ENCODE measurements around the gene AP2B1. TPM values are rescaled to one million over a fixed set of nuclear protein-coding genes. Genes with fewer than 3 reads are reported as not detected.

Gene AP2B1
- total RNA-seq, 6 experiments from 2014 or later = 33.8 to 62.7 (median 40.8) TPM

DNA sequence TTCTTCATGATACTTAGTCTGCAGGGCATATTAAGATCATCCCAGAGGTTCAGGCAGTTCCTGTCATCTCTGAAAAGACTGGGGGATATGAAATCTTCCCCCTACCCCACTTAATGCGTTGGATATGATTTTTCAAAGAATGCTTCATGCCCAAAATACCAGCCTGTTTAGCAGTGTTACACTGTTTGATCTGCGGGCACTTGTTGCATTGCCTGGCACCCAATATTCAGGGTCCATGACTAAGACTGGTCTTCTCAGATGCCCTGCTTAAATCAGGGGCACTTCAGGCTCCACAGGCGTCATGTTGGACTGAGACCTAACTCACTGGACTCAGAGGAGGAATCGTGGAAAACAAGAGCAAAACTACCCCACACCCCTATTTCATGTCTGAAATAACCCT, 137.9 kb downstream of the AP2B1 start:
- ATAC-seq (no peak), DNase-seq (no peak)
- no peak for TF ChIP-seq POLR2A (IDR thresholded peaks at IDR 0.05)
- TF ChIP-seq, protein P1, sequence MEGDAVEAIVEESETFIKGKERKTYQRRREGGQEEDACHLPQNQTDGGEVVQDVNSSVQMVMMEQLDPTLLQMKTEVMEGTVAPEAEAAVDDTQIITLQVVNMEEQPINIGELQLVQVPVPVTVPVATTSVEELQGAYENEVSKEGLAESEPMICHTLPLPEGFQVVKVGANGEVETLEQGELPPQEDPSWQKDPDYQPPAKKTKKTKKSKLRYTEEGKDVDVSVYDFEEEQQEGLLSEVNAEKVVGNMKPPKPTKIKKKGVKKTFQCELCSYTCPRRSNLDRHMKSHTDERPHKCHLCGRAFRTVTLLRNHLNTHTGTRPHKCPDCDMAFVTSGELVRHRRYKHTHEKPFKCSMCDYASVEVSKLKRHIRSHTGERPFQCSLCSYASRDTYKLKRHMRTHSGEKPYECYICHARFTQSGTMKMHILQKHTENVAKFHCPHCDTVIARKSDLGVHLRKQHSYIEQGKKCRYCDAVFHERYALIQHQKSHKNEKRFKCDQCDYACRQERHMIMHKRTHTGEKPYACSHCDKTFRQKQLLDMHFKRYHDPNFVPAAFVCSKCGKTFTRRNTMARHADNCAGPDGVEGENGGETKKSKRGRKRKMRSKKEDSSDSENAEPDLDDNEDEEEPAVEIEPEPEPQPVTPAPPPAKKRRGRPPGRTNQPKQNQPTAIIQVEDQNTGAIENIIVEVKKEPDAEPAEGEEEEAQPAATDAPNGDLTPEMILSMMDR (IDR thresholded peaks at IDR 0.05) = no peak

DNA sequence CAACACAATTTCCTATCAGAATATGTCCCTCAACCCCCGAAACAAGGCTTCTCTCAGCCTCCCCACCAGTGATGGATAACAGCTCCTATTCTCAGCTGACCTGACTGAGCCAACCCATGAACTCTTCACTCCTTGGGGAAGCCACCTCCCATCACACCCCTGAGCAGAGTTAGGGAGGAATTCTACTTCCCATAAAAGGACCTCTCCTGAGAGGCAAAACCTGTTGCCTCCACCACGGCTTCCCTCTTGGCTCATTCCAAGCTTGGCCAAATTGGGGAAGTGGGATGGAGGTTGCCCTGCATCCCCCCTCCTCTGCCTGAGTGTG, 138.6 kb downstream of the AP2B1 start:
- H3K27ac ChIP-seq = no peak overlapping the region
- H3K9me3 ChIP-seq = no peaks in the 10 kb centered on the region
- WGBS (ENCODE audit: insufficient coverage, low coverage, low lambda C conversion rate, missing lambda C conversion rate) = 100% methylated on average over 1 of the region's 2 CpGs
- peaks cover 0 to 20% (median 7%) of the 10 kb centered on the region in 4 donors for H3K36me3 ChIP-seq
- DNase-seq (no peak), ATAC-seq (no peak)
- TF ChIP-seq, protein P1 (IDR thresholded peaks at IDR 0.05) = no peak
- TF ChIP-seq POLR2A (IDR thresholded peaks at IDR 0.05) = no peak
- intact Hi-C loops (cut with DNase I) = no loop called here
- no peaks in the 10 kb centered on the region for H3K4me1 ChIP-seq
- no peak overlapping the region for H3K4me3 ChIP-seq
- H3K27me3 ChIP-seq = no peaks in the 10 kb centered on the region

More for the DNA sequence above, 137.9 kb downstream of the AP2B1 start:
- H3K9me3 ChIP-seq = no peaks in the 10 kb centered on the region
- H3K27me3 ChIP-seq = no peaks in the 10 kb centered on the region
- H3K36me3 ChIP-seq = peaks cover 0 to 20% (median 7%) of the 10 kb centered on the region in 4 donors
- H3K4me1 ChIP-seq = no peaks in the 10 kb centered on the region
- WGBS (ENCODE audit: insufficient coverage, low coverage, low lambda C conversion rate, missing lambda C conversion rate) = 97% methylated on average over 3 of the region's 4 CpGs
- intact Hi-C loops (cut with DNase I) = no loop called here
- H3K27ac ChIP-seq = no peak overlapping the region
- no peak overlapping the region for H3K4me3 ChIP-seq

DNA sequence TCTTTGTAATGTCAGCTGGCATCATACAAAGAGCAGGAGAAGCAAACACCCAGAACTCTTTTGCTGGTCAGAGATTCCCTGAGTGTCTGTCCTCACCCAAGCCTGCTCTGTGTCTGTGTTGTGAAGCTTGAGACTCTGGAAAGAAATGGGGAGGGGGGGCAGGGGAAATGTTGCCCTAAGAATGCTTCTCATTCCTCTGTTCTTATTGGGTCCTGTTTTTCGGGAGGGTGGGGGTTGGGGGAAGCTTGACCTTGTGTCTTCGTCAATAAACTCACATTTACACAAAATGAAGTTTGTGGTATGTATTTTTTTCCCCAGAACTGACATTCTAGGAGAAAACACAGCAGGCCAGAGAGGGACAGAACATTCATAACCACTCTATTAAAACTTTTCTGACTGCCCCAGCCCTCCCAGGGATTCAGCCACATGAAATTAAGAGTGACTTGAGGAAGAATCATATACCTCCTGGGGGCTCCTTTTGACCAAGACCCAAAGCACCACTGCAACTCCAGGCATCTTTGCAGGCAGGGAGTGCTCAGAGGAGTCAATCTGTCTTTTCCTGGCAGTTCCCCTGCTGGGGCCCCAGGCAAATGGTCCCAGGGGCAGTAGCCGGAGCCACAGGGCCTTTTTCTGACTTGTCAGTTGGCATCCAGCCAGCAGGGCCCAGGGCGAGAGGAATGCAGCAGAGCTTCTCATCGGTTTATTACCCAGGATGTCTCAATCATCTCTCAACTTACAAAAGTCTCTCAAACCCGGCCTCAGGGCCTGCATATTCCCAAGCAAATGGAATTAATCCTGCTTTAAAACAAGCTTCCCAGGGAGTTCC, 139.2 kb downstream of the AP2B1 start:
- intact Hi-C loops (cut with DNase I) = no loop called here
- Histone ChIP-seq H3K4me3 (no peak overlapping the region), H3K4me1 (peaks cover 0 to 3% (median 0%) of the 10 kb centered on the region in 4 donors), H3K27me3 (no peaks in the 10 kb centered on the region), H3K9me3 (no peaks in the 10 kb centered on the region), H3K36me3 (peaks cover 0 to 20% (median 7%) of the 10 kb centered on the region in 4 donors), H3K27ac (no peak overlapping the region)
- ATAC-seq (no peak), DNase-seq (no peak)
- TF ChIP-seq POLR2A (IDR thresholded peaks at IDR 0.05) = no peak
- TF ChIP-seq, protein P1 (IDR thresholded peaks at IDR 0.05) = no peak
- WGBS (ENCODE audit: insufficient coverage, low coverage, low lambda C conversion rate, missing lambda C conversion rate) = 55% methylated on average over 2 of the region's 6 CpGs

DNA sequence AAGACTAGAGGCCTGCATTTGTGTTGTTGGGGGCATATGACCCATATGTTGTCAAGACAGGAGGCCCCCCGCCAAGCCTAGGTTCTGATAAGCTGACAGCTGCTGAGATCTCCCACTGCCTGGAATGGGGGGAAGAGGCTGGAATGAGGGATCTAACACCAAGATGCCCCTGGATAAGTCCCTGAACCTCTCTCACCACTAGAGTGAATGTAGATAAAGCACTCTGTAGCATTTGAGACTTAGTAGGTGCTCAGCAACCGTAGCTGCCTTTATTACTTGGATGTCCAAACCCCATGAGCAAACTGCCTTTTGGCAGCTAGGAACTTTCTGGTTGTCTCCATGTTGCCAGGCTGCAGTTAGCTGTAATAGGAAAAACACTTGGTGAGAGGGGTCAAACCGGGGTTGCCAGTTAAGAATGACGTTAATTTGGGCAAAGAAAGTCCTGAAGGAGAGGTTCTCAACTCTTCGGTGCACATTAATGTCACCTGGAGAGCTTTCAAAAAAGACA, 139.9 kb downstream of the AP2B1 start:
- H3K36me3 ChIP-seq = peaks cover 0 to 20% (median 7%) of the 10 kb centered on the region in 4 donors

More for the DNA sequence above, 139.9 kb downstream of the AP2B1 start:
- intact Hi-C loops (cut with DNase I) = no loop called here
- 90% methylated on average over 4 of the region's 5 CpGs for WGBS (ENCODE audit: insufficient coverage, low coverage, low lambda C conversion rate, missing lambda C conversion rate)
- H3K4me3 ChIP-seq = no peak overlapping the region
- peaks cover 0 to 4% (median 0%) of the 10 kb centered on the region in 4 donors for H3K4me1 ChIP-seq
- ATAC-seq (no peak), DNase-seq (no peak)
- H3K27me3 ChIP-seq = no peaks in the 10 kb centered on the region
- TF ChIP-seq, protein P1 (IDR thresholded peaks at IDR 0.05) = no peak
- no peak for TF ChIP-seq POLR2A (IDR thresholded peaks at IDR 0.05)
- no peaks in the 10 kb centered on the region for H3K9me3 ChIP-seq
- no peak overlapping the region for H3K27ac ChIP-seq

Data from right lobe of liver (tissue), 6 donors.